ENCODE data around the gene DDX54.
"Not testable (repeated sequence)": the region's sequence is repeated elsewhere in the genome, so short reads cannot be mapped to it uniquely, and the experiment has no call there.

The DDX54 gene

GRCh38 chr12:113128802-113129663 is 56.2 kb downstream of the DDX54 start:
- DNase-seq (ENCODE audit: extremely low spot score), result no peak
- POLR2A ChIA-PET, result interaction anchor here (1.0 kb wide), 1 partner anchor 9 kb away, joined by 3 read pairs; no protein-coding TSS in a partner anchor
- TF ChIP-seq L3MBTL2 (conservative IDR thresholded peaks at IDR 0.05) (no peak), BHLHE40 (IDR thresholded peaks at IDR 0.05; ENCODE audit: borderline replicate concordance) (no peak), SUZ12 (IDR thresholded peaks at IDR 0.05) (no peak), FOXM1 (IDR thresholded peaks at IDR 0.05; ENCODE audit: borderline replicate concordance) (no peak), LEF1 (IDR thresholded peaks at IDR 0.05; ENCODE audit: borderline replicate concordance) (no peak)
- CTCF ChIA-PET, result interaction anchor here (0.7 kb wide), 1 partner anchor 149 kb away, joined by 3 read pairs; no protein-coding TSS in a partner anchor

GRCh38 chr12:113127791-113128199 is 57.5 kb downstream of the DDX54 start:
- TF ChIP-seq HDGF (IDR thresholded peaks at IDR 0.05; ENCODE audit: borderline replicate concordance), result no peak
- TF ChIP-seq SUZ12 (IDR thresholded peaks at IDR 0.05), result no peak
- no peak for TF ChIP-seq PKNOX1 (IDR thresholded peaks at IDR 0.05)
- no peak for TF ChIP-seq SP1 (IDR thresholded peaks at IDR 0.05)
- no peak for TF ChIP-seq BHLHE40 (IDR thresholded peaks at IDR 0.05; ENCODE audit: borderline replicate concordance)
- TF ChIP-seq L3MBTL2 (conservative IDR thresholded peaks at IDR 0.05), result no peak
- no peak for TF ChIP-seq FOXM1 (IDR thresholded peaks at IDR 0.05; ENCODE audit: borderline replicate concordance)
- no peak for TF ChIP-seq FOXK2 (IDR thresholded peaks at IDR 0.05)
- TF ChIP-seq ELF4 (IDR thresholded peaks at IDR 0.05), result no peak
- TF ChIP-seq CTBP1 (IDR thresholded peaks at IDR 0.05; ENCODE audit: borderline replicate concordance), result no peak
- TF ChIP-seq TARDBP (IDR thresholded peaks at IDR 0.05), result no peak
- no peak for TF ChIP-seq NFRKB (IDR thresholded peaks at IDR 0.05)
- no peak for TF ChIP-seq ZNF384 (IDR thresholded peaks at IDR 0.05)
- TF ChIP-seq FOXA1 (IDR thresholded peaks at IDR 0.05), result no peak
- TF ChIP-seq ARNT (IDR thresholded peaks at IDR 0.05), result no peak
- CTCF ChIA-PET, result no interaction called here
- DNase-seq (ENCODE audit: extremely low spot score), result no peak
- POLR2A ChIA-PET, result no interaction called here

- ChIA-PET POLR2A (interaction anchor here (1.0 to 1.4 kb wide), 2 partner anchors 8 to 15 kb away, joined by 3 read pairs; partner anchors contain the start of gene RASAL1), CTCF (no interaction called here)
- no peak for DNase-seq (ENCODE audit: extremely low spot score)
- TF ChIP-seq NFRKB (IDR thresholded peaks at IDR 0.05) (no peak), SP1 (IDR thresholded peaks at IDR 0.05) (no peak), SUZ12 (IDR thresholded peaks at IDR 0.05) (no peak), BHLHE40 (IDR thresholded peaks at IDR 0.05; ENCODE audit: borderline replicate concordance) (no peak), L3MBTL2 (conservative IDR thresholded peaks at IDR 0.05) (no peak)
Measured at GRCh38 chr12:113120670-113121370, 64.5 kb downstream of the DDX54 start.

GRCh38 chr12:113119980-113120669 is 65.2 kb downstream of the DDX54 start:
- POLR2A ChIA-PET, result interaction anchor here (1.0 to 1.4 kb wide), 2 partner anchors 9 to 16 kb away, joined by 3 read pairs; partner anchors contain the start of gene RASAL1
- CTCF ChIA-PET, result no interaction called here
- DNase-seq (ENCODE audit: extremely low spot score), result no peak
- no peak for TF ChIP-seq SP1 (IDR thresholded peaks at IDR 0.05)
- no peak for TF ChIP-seq TARDBP (IDR thresholded peaks at IDR 0.05)
- no peak for TF ChIP-seq FOXA1 (IDR thresholded peaks at IDR 0.05)
- no peak for TF ChIP-seq ARNT (IDR thresholded peaks at IDR 0.05)
- TF ChIP-seq L3MBTL2 (conservative IDR thresholded peaks at IDR 0.05), result no peak
- TF ChIP-seq BHLHE40 (IDR thresholded peaks at IDR 0.05; ENCODE audit: borderline replicate concordance), result no peak
- TF ChIP-seq NFRKB (IDR thresholded peaks at IDR 0.05), result no peak
- TF ChIP-seq ELF4 (IDR thresholded peaks at IDR 0.05), result no peak
- no peak for TF ChIP-seq FOXK2 (IDR thresholded peaks at IDR 0.05)
- TF ChIP-seq LEF1 (IDR thresholded peaks at IDR 0.05; ENCODE audit: borderline replicate concordance), result no peak
- TF ChIP-seq HDGF (IDR thresholded peaks at IDR 0.05; ENCODE audit: borderline replicate concordance), result no peak
- TF ChIP-seq SUZ12 (IDR thresholded peaks at IDR 0.05), result no peak
- no peak for TF ChIP-seq CTBP1 (IDR thresholded peaks at IDR 0.05; ENCODE audit: borderline replicate concordance)
- no peak for TF ChIP-seq FOXM1 (IDR thresholded peaks at IDR 0.05; ENCODE audit: borderline replicate concordance)
- no peak for TF ChIP-seq ZNF384 (IDR thresholded peaks at IDR 0.05)
- TF ChIP-seq PKNOX1 (IDR thresholded peaks at IDR 0.05), result no peak

- no peak for TF ChIP-seq FOXM1 (IDR thresholded peaks at IDR 0.05; ENCODE audit: borderline replicate concordance)
- TF ChIP-seq BHLHE40 (IDR thresholded peaks at IDR 0.05; ENCODE audit: borderline replicate concordance), result no peak
- ChIA-PET POLR2A (no interaction called here), CTCF (no interaction called here)
- DNase-seq (ENCODE audit: extremely low spot score), result no peak
Measured at GRCh38 chr12:113118142-113118541, 67.1 kb downstream of the DDX54 start.

- DNase-seq (ENCODE audit: extremely low spot score); POLR2A ChIA-PET; CTCF ChIA-PET: not testable (repeated sequence)
Measured at GRCh38 chr12:113117684-113118083, 67.6 kb downstream of the DDX54 start.
